Spleen (tissue), 7 donors: ENCODE results near the gene RAB11A.

ENCODE experiments used
- POLR2A ChIP-seq, 3 donors: fragments of 450-650 bp; IDR thresholded peaks; one replicate each; pipeline ENCODE4 v1.5.1; 2017; ENCODE audit warnings: antibody characterized with exemption in 3 of 3, mild to moderate bottlenecking in 1 of 3
- POLR2AphosphoS5 ChIP-seq, 3 donors: sonication (generic); formaldehyde crosslinking; IDR thresholded peaks; one replicate each; pipeline ENCODE4 v1.5.1; 2017; ENCODE audit warnings: antibody characterized with exemption in 3 of 3
- TF ChIP-seq, protein P1 (sequence below), 11 experiments: fragments of 200-600 bp in 7 of 11; fragments of 450-650 bp in 4 of 11; sonication (generic) in 4 of 11; IDR thresholded peaks in 8 of 11; conservative IDR thresholded peaks in 3 of 11; 1 replicate in 7 of 11; 2 replicates in 4 of 11; pipeline versions ENCODE4 v1.4.0 to v1.8.0; 2016 to 2021; ENCODE audit warnings: antibody characterized with exemption in 11 of 11, inconsistent platforms in 4 of 11, mild to moderate bottlenecking in 1 of 11
- donor health status: DM: no; HTN: no; CAD: no; lungs with moderate emphysema.
- donor health status: DM: no; HTN: no; CAD: no.
- donor health status: DM: no; HTN: no; CAD: no.

DNA sequence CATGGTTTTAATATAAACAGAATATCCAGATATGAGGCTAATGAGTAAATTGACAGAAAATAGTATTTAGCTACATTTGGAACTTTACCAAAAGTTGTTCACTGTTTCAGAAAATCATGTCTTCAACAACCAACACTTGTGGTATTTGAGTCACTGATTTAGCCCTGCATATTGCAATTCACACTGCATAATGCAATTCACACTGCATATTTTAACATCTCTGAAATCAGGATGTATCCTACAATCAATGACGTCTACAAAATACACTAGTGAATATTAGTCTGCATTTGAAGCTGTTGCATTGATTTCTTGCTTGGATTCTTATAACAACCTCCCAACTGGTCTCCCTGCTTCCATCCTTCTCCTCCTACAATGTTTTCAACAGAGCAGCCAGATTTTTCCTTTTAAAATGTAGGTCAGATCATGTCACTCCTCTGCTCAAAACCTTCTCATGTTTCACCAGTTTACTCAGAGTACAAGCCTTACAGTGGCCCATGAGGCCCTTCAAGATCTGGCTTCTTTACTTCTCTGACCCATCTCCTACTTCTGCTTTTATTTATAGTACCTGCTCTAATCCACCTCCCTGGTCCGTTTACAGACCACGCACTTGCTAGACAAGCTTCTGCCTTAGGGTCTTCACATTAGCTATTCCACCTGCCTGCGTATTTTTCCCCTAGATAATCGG, 11.4 kb upstream of the RAB11A start:
- TF ChIP-seq, protein P1, sequence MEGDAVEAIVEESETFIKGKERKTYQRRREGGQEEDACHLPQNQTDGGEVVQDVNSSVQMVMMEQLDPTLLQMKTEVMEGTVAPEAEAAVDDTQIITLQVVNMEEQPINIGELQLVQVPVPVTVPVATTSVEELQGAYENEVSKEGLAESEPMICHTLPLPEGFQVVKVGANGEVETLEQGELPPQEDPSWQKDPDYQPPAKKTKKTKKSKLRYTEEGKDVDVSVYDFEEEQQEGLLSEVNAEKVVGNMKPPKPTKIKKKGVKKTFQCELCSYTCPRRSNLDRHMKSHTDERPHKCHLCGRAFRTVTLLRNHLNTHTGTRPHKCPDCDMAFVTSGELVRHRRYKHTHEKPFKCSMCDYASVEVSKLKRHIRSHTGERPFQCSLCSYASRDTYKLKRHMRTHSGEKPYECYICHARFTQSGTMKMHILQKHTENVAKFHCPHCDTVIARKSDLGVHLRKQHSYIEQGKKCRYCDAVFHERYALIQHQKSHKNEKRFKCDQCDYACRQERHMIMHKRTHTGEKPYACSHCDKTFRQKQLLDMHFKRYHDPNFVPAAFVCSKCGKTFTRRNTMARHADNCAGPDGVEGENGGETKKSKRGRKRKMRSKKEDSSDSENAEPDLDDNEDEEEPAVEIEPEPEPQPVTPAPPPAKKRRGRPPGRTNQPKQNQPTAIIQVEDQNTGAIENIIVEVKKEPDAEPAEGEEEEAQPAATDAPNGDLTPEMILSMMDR (IDR thresholded peaks at IDR 0.05 in 8 of 11, conservative IDR thresholded peaks at IDR 0.05 in 3 of 11) = no peak
- no peak for TF ChIP-seq POLR2AphosphoS5 (IDR thresholded peaks at IDR 0.05)
- TF ChIP-seq POLR2A (IDR thresholded peaks at IDR 0.05) = no peak
